Activated CD8-positive, alpha-beta memory T cell treated with anti-CD3 and anti-CD28 coated beads, Interleukin-2, amount 50 U/mL, for 24 hours (primary cell): Measurements from ENCODE around the gene TFAP2D.

ENCODE experiments used
- DNase-seq: peaks from one replicate; pipeline ENCODE4 v3.0.0-alpha.2; 2020; ENCODE audit errors: extremely low read depth

Gene TFAP2D

GRCh38 chr6:50713226-50713625, at the start of gene TFAP2D:
TSS of gene TFAP2D (plus strand) at chr6:50713526. CDS start at chr6:50714056, 530 bp downstream.
- DNase-seq = no peak

- DNase-seq = no peak
These were observed 49.5 kb upstream of the TFAP2D start for GRCh38 chr6:50663806-50664205.

DNA sequence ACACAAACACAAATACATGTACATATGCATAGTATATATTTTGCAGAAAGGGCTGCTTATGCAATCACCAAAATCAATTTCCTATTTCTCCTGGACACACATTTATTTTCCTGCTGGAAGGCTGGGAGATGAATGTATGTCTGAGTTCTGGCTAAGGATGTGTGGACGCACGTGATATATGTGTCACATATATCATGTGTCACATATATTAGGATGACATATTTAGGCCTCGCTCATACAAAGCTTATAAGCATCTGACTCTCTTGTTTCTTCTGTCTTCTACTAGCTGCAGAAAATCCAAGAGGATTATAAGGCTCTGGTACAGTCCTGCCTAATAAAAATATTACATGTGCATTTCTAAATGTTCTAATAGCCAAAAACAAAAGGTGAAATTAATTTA, 47.2 kb upstream of the TFAP2D start:
- DNase-seq = no peak

DNA sequence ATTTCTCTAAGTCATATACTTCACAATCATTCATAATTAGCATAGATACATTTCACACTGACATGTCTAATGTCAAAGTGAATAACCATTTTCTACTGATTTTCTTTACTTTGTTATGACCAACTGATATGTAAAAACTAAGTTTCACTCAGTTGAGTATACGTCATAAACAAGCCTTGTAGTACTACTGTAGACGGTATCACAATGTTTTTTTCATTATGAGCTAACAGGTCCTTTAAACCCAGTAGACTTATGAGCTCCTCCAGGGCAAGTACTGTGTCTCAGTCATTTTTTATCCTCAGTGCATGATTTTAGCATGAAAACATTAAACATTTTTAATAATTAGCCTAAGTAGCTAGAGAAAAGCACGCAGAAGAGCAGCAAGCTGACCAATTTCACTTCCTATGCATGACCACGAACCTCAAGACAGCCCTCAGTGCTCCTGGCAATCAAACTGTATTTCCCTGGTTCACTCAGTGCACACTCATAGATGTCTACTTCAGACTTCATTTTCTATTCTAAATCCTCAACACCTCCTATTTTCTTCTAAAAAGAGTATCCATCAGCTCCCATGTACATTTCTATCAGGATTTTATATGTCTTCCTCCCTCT, 32.0 kb upstream of the TFAP2D start:
- no peak for DNase-seq

- DNase-seq = no peak
These were observed 24.1 kb upstream of the TFAP2D start for GRCh38 chr6:50689210-50689609.

DNA sequence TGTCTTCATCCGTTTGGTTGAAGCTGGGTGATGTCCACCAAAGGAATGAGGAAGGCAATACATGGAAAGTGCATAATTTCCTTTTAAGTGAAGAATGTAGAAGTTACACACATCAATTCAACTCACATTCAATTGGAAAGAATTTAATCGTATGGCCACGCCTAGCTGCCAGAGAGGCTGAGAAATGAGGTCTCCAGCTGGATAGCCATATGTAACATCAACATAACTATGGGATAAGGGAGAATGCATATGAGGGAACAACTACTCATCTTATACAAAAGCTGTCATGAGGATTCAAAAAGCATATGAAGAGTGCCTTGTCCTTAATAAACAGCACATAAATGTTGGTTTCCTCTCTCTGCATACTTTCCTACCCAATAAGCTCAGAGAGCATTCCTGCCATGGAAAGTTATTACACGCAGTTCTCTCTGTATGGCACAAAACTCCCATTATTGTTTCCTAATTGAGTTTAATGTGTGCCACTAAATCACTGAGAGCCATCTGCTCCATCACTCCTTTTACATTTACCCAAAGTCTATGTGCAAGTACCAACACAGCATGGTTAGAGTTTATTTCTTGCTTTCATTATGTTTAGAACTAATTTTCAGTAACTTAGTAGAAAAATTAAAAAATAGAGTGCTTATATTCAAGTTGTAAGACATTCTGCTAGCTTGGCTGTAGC, 21.4 kb upstream of the TFAP2D start:
- no peak for DNase-seq

- DNase-seq = no peak
These were observed 14.8 kb upstream of the TFAP2D start for GRCh38 chr6:50698546-50698945.

- DNase-seq = no peak
These were observed 14.1 kb upstream of the TFAP2D start for GRCh38 chr6:50699051-50699775.

DNA sequence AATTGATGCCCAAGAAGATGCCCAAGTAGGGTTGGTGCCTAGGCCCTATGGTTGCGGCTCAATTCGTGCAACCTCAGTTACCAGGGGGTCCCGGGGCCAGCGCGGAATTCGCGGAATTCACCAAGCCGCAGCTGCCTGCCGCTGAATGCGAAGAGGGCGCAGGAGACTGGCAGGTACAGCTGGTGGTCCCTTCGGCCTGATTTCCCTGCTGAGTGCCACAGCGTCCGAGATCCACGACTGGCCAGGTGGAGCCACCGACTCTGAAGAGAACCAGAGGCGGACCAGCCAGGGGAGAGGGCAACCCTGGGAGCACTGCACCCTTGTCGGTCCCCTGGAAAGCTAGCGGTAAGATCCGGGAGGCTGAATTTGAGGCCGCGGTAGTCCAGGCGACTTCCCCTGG, 6.8 kb upstream of the TFAP2D start:
- no peak for DNase-seq

- no peak for DNase-seq
These were observed 6.1 kb upstream of the TFAP2D start for GRCh38 chr6:50707191-50707590.

DNA sequence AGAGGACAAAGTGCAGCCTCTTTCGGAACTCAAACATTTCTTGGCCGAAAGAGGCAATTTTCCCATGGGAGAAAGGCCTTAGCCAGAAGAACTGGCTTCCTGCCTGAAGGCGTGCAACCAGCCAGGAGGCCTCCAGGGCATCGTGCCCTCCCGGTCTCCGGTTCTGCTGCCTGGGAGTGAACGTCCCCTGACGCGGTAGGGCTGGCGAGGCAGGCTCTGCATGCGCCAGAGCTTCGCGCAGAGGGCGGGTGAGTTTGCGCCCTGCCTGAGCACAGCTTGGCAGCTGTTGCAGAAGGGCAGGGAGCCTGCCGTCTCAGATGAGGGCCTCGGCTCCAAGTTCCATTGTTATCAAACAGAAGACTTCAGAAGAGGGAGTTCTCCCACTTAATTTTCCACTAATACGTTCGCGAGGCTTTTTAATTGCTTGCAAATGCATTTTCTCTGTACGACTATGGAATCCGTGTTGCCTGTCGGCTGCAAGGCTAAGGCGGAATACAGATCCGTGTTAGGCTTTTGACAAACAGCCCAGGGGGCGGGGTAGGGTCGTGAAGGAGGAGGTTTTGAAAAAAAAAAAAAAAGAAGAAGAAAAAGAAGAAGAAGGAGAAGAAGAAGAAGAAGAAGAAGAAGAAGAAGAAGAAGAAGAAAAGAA, 5.5 kb upstream of the TFAP2D start:
- no peak for DNase-seq

GRCh38 chr6:50708664-50709365, 4.5 kb upstream of the TFAP2D start:
- DNase-seq = no peak

- no peak for DNase-seq
These were observed 4.0 kb upstream of the TFAP2D start for GRCh38 chr6:50709366-50709734.

DNA sequence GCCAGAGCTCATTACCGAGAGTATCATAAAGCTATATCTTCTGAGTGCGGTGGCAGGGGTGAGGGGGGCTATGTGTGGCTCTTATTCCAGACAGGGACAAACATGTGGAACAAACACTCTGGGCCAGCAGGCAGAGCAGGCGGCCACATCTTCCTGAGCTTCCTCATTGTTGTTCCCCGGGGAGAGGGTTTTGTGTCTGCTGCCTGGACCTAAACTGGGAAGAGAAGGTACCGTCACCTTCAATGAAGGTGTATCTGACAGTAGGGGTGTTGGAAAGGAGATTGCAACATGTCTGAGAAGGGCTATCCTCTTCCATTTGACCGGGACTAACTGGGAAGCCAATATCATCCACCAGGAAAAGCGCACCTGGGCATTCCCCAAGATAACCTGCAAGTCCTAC, 1.6 kb upstream of the TFAP2D start:
- DNase-seq = no peak

- DNase-seq = no peak
These were observed 1.0 kb upstream of the TFAP2D start for GRCh38 chr6:50712291-50712690.

- DNase-seq = no peak
These were observed 706 bp downstream of the TFAP2D start for GRCh38 chr6:50713977-50714486.

GRCh38 chr6:50714487-50715379, 1.4 kb downstream of the TFAP2D start:
- no peak for DNase-seq

- no peak for DNase-seq
These were observed 3.7 kb downstream of the TFAP2D start for GRCh38 chr6:50716899-50717509.

GRCh38 chr6:50717734-50718457, 4.6 kb downstream of the TFAP2D start:
- no peak for DNase-seq

DNA sequence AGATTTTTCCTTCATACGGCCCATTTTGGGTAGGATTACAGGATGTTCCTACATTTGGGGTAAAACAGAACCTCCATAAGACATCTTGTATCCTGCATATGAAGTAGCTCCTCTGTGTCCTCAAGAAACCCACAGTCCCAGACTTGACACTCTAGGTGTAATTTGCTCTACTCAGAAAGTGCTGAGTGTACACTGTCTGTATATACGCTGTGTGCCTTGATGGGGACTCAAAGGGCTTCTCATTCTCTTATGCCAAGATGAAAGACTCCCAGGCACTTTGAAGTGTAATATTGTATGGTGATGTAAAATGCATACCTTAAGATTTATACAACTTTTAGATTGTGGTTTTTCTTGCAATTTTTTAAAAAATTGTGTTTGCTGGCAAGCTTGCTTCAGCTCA, 5.2 kb downstream of the TFAP2D start:
- no peak for DNase-seq
